AG09319 (cell line): ENCODE measurements around the gene MRPL28.
"Not testable (repeated sequence)": the region's sequence is repeated elsewhere in the genome, so short reads cannot be mapped to it uniquely, and the experiment has no call there.

ENCODE experiments used
- DNase-seq: peaks from one replicate; pipeline ENCODE4 v3.0.0-alpha.2; 2010; ENCODE audit warnings: low read depth; ENCODE audit errors: extremely low read depth
- CTCF ChIP-seq: IDR thresholded peaks from 2 replicates; pipeline ENCODE4 v1.5.1; 2011; ENCODE audit warnings: low read depth, mild to moderate bottlenecking, inconsistent platforms, low read length, moderate library complexity

Gene MRPL28

DNA sequence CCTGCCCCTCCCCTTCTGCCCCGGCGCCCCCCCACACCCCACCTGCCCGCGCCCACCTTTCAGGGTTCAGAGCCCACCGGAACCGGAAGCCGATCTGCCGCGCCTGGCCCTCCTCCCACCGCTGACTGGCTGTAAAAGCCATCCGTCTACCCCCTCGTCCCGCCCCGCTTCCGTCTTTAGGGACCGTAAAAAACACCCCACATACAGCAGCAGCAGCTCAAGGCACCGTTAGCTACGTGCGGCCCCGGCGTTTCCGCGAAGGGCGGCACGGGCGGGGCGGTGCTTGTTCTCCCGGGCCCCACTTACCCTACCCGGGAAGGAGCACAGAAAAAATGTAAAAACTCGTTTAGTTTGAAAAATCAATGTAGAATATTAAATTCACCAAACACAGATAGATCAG, at the start of gene MRPL28:
Gene MRPL28 (minus strand): TSS at position 96 of the 400 bp plus-strand sequence. CDS start 320 bp downstream, outside the sequence.
- no peak for TF ChIP-seq CTCF
- peak; percentile 92 for DNase-seq

DNA sequence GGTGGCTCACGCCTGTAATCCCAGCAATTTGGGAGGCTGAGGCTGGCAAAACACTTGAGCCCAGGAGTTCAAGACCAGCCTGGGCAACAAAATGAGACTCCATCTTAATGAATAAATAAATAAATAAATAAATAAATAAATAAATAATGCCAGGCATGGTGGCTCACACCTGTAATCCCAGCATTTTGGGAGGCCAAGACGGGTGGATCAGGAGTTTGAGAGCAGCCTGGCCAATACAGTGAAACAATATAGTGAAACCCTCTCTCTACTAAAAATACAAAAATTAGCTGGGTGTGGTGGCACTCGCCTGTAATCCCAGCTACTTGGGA, 44.8 kb upstream of the MRPL28 start:
- not testable (repeated sequence) for DNase-seq

GRCh38 chr16:414395-415169, 44.2 kb upstream of the MRPL28 start:
- TF ChIP-seq CTCF: no peak
- no peak for DNase-seq

DNA sequence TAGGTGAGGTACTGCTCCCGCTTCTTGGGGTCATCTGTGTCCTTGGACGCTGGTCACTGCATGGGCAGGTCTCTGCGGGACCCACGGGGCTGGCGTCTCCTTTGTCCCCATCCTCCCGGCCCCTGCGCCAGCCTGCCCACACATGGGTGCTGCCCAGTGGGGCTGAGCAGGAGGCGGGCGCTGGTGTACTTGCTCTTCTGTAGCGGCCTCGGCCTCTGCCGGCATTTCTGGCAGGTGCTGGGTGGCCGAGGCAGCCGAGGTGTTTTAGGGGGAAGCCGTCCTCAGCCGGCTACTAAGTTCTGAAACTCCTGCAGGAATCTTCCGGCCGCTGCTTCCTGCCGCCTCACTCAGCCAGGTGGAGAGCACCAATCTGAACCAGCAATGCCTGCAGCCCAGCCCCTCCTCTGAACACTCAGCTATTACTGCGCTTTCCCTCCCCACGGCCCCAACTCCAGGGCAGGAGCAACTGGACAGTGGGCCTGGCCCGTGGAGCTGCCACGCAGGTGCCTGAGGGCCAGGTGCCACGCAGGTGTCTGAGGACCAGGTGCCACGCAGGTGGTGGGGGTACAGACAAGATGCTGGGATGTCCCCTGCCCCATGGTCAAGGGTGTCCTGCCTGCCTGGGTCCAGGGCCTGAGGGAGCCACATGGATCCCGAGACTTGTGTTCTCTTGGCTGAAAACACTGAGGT, 41.4 kb upstream of the MRPL28 start:
- DNase-seq: no peak
- no peak for TF ChIP-seq CTCF

GRCh38 chr16:410516-411178, 40.3 kb upstream of the MRPL28 start:
- DNase-seq: no peak
- TF ChIP-seq CTCF: no peak

DNA sequence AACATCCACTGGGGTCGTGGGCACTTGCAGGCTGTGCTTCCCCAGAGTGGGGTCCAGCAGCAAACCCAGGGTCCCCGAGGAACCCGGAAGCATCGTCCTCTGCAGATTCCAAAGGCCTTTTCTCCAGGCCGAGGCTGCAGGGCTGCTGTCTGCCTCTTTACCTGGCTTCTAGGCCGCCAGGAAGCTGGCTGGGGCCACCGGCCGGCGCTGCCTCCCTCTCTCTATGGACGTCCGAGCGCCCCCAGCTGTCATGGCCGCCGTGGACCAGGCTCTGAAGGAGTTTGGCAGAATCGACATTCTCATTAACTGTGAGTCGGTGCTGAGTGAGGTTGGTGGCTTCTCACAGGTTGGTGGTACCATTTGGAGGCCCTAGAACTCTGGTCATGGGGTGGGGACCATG, 36.9 kb upstream of the MRPL28 start:
- DNase-seq: no peak
- no peak for TF ChIP-seq CTCF

- no peak for TF ChIP-seq CTCF
- DNase-seq: no peak
Measured at GRCh38 chr16:405548-406506, 35.5 kb upstream of the MRPL28 start.
